Measurements from ENCODE around the gene ITGAD.

ITGAD gene

DNA sequence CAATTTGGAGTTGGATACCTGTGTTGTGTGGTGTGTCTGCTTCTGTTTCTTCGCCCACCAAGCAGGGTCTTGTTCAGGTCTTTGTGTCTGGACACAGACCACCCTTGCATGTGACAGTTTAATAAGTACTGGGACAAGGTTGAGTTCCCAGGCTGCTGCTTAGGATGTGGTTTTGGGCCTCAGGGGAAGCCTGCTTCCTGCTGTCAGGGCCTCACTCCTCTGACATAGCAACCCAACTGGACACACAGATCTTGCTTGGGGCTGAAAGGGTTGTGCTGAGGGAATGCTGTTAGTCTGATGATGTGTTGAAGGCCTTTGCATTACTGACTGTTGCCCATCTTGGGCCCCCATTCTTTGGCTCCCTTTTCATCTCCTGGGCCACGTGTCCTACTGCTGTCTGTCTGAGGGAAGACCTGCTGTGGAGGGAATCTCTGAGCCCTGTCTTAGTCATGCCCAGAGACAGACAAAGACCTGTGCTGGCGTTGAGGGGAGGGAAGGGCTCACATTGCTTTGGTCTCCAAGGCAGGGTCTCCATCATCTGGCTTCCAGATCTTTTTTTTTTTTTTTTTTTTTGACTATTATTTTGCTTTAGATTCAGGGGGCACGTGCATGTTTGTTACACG lies 74.1 kb downstream of the ITGAD start:
- Mint-ChIP-seq H3K4me1 (peaks cover 13% of the 10 kb centered on the region), H3K9me3 (no peaks in the 10 kb centered on the region), H3K4me3 (no peak overlapping the region), H3K27me3 (peaks cover 6% of the 10 kb centered on the region), H3K27ac (no peak overlapping the region), H3K36me3 (peaks cover 9% of the 10 kb centered on the region)

DNA sequence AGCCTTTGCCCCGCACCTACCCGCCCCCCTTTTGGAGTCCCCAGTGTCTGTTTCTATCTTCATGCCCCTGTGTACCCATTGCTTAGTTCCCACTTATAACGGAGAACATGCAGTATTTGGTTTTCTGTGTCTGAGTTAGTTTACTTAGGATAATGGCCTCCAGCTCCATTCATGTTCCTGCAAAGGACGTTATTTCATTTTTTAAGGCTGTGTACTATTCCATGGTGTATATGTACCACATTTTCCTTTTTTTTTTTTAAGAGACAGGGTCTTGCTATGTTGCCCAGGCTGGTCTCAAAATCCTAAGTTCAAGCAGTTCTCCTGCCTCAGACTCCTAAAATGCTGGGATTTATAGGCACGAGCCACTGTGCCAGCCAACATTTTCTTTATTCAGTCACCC lies 74.7 kb downstream of the ITGAD start:
- Mint-ChIP-seq H3K27me3 (peaks cover 11% of the 10 kb centered on the region), H3K9me3 (no peaks in the 10 kb centered on the region), H3K4me1 (peaks cover 18% of the 10 kb centered on the region), H3K27ac (no peak overlapping the region), H3K36me3 (peaks cover 9% of the 10 kb centered on the region), H3K4me3 (no peak overlapping the region)

DNA sequence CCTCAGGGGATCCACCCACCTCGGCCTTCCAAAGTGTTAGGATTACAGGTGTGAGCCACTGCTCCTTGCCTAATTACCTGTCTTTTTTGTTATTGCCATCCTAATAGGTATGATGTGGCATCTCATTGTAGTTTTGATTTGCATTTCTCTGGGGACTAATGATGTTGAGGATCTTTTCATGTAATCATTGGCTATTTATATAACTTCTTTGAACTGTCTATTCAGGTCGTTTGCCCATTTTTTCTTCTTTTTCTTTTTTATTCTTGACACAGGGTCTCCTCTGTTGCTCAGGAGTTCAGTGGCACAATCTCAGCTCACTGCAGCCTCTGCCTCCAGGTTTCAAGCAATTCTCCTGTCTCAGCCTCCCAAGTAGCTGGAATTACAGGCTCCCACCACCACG lies 77.5 kb downstream of the ITGAD start:
- H3K27me3 Mint-ChIP-seq = peaks cover 16% of the 10 kb centered on the region
- H3K9me3 Mint-ChIP-seq = no peaks in the 10 kb centered on the region
- peaks cover 18% of the 10 kb centered on the region for H3K4me1 Mint-ChIP-seq
- H3K27ac Mint-ChIP-seq = no peak overlapping the region
- peaks cover 5% of the 10 kb centered on the region for H3K36me3 Mint-ChIP-seq
- no peak overlapping the region for H3K4me3 Mint-ChIP-seq

DNA sequence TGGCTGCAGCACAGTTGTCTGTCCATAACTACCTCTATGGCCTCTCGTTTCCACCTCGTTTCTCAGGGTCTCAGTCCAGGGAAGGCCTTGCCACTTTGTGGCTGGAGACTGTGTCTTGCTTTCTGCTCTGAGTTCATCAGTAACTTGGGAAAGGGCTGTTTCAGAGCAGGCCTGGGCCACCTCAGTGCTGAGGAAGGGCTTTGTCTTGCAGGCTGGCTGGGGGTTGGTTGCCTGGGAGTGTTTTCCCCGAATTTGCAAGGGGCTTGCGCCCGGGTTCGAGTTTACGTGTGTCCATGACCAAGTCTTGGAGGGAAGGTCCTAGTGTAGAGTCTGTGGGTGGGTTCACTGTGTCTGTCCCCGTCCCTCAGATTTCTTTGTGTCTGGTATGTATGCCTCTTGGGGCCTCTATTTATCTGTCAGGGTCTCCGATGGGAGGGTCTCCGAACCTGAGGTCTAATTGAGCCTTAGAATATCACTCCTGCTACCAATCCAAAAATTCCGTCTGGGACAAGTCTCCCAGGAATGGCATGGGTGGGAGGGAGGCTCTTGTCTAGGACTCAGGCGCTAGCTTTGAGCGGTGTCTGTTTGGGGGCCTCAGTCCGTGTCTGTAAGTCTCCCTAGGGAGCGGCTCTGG lies 78.2 kb downstream of the ITGAD start:
- Mint-ChIP-seq H3K27ac (peak overlapping the region; percentile 35), H3K4me3 (peak overlapping the region; percentile 52), H3K9me3 (no peaks in the 10 kb centered on the region), H3K36me3 (peaks cover 5% of the 10 kb centered on the region), H3K27me3 (peaks cover 16% of the 10 kb centered on the region), H3K4me1 (peaks cover 22% of the 10 kb centered on the region)

DNA sequence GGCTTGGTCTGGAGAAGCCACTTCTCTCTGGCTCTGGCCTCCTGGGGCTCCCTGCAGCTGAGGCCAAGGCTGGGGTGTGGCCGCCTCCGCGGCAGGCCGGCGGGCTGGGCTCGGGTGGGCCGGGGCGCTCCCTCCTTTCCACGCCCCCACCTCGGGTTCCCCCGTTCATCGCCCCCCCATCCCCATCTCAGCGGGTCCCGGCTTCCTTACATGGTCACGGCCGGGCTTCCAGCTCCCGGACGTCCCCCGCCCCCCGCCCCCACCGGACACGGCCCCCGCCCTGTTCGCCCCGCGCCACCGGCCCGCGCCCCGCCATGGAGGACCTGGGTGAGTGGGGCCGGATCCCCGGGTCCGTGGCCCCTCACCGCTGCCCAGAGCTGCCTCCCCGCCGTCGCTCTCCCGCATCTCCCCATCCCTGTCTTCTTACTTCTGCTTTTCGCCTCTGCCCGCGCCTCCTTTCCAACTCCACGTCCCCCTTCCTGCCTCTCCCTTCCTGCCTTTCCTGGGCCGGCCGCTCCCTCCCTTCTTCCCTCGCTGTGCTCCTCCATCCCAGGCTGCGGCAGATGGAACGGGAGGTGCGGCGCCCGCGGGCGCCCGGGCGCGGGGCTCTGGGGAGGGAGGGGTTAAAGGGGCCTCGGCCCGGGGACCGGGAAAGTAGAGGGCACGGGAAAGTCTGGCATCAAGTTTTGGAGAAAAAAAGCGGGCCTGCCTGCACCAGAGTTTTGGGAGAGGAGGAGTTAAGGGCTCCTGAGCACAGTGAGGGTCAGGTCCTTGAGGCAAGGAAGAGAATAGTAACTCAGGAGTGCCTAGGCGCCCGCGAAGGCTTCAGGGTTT lies 79.0 kb downstream of the ITGAD start, which contains the start of gene TGFB1I1:
Gene TGFB1I1 (plus strand): TSS at position 278 of the 834 bp plus-strand sequence. CDS start 37 bp downstream, at position 315.
- Mint-ChIP-seq H3K27me3 (peaks cover 16% of the 10 kb centered on the region), H3K36me3 (peaks cover under 1% of the 10 kb centered on the region), H3K9me3 (no peaks in the 10 kb centered on the region), H3K4me1 (peaks cover 19% of the 10 kb centered on the region), H3K4me3 (peak within 1 kb of the TSS; percentile 52), H3K27ac (peak within 1 kb of the TSS; percentile 35)

DNA sequence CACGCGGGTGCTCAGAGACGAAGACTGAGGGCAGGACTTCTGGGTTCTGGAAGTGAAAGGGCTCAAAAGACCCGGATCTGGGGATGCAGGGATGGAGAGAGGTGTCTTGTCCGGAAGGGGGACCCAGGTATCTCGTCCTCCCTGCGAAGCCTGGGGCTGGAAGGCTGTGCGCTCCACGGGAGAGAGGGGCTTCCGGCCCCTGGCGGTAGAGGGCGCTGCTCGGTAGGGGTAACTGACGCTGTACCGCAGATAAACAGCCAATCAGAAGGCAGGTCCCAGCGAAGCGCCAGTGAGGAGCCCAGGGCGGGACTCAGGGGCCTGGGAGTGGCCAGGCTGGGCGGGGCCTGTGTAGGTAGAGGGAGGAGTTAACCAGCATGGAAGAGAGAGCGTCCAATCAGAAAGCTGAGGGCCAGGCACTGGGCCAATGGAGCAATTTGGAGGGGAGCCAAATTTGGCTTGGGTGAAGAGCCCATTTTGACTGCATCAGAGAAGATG lies 79.6 kb downstream of the ITGAD start:
- Mint-ChIP-seq H3K27me3 (peaks cover 16% of the 10 kb centered on the region), H3K36me3 (no peaks in the 10 kb centered on the region), H3K27ac (no peak overlapping the region), H3K9me3 (no peaks in the 10 kb centered on the region), H3K4me3 (peak overlapping the region; percentile 16), H3K4me1 (peaks cover 15% of the 10 kb centered on the region)

DNA sequence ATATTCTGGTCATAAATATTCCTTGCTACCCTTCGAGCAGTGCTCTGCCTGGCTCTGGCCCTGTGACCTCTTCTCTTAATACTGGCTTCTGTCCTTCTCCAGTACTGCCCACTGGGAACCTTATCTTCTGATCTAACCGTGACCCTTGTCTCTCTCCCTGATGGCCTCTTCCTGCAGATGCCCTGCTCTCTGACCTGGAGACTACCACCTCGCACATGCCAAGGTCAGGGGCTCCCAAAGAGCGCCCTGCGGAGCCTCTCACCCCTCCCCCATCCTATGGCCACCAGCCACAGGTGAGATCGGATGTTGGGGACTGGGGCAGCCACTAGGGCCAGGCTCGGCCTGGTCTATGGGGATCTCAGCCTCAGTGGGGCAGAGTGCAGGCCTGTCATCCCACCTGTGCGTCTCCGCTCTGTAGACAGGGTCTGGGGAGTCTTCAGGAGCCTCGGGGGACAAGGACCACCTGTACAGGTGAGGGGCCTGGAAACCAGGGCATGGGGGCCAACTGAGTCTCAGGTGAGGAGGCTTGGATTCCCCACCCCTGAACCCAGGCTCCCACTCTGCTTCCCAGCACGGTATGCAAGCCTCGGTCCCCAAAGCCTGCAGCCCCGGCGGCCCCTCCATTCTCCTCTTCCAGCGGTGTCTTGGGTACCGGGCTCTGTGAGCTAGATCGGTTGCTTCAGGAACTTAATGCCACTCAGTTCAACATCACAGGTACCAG lies 80.3 kb downstream of the ITGAD start:
- H3K4me3 Mint-ChIP-seq = no peak overlapping the region
- peaks cover 20% of the 10 kb centered on the region for H3K4me1 Mint-ChIP-seq
- no peaks in the 10 kb centered on the region for H3K9me3 Mint-ChIP-seq
- H3K27me3 Mint-ChIP-seq = peaks cover 16% of the 10 kb centered on the region
- H3K27ac Mint-ChIP-seq = no peak overlapping the region
- H3K36me3 Mint-ChIP-seq = no peaks in the 10 kb centered on the region

DNA sequence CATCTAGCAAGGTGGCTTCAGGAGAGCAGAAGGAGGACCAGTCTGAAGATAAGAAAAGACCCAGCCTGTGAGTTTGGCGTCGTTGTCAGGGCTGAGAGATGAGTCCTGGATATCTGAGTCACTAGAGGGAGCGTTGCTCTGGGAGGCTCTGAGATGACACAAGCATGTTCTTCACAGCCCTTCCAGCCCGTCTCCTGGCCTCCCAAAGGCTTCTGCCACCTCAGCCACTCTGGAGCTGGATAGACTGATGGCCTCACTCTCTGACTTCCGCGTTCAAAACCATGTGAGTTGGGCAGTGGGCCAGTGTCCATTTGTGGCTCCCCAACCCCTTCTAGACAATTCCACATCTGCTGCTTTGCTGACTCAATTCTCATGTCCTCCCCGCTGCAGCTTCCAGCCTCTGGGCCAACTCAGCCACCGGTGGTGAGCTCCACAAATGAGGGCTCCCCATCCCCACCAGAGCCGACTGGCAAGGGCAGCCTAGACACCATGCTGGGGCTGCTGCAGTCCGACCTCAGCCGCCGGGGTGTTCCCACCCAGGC lies 81.1 kb downstream of the ITGAD start:
- Mint-ChIP-seq H3K4me1 (peaks cover 20% of the 10 kb centered on the region), H3K27me3 (peaks cover 16% of the 10 kb centered on the region), H3K36me3 (no peaks in the 10 kb centered on the region), H3K27ac (no peak overlapping the region), H3K9me3 (no peaks in the 10 kb centered on the region), H3K4me3 (no peak overlapping the region)

DNA sequence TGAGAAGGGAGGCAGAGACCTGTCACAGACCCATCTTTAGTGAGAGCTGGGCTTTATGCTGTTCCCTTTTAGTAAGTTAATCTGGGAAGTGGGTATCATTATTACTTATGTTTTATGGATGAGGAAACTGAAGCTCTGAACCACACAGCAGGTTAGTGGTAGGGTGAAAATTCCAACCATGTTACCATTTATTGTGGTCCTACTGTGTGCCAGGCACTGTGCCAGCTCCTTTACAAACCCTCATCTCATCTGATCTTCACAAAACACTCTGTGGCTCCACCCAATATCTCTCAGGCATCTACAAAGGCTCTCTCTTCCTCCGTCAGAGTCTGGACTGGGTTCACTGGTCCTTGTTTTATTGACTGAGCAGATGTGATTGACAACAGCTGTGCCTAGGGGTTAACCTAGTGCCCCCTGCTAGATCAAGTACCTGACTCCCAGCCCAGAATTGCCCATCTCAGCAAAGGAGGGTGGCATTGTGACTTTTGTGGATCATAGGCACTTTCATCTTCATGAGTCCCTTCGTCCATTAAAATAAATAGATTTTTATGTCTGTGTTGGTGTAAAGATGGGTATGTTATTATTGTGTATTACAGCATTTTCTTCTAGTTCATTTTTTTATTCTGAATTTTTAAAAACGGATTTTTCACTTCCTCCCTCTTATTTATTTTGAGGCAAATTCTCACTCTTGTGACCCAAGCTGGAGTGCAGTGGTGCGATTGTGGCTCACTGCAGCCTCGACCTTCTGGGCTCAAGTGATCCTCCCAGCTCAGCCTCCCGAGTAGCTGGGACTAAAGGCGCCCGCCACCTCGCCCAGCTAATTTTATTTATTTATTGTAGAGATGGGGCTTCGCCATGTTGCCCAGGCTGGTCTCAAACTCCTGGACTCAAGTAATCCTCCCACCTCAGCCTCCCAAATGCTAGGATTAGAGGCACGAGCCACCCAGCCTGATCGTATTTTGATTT lies 81.9 kb downstream of the ITGAD start:
- no peak overlapping the region for H3K27ac Mint-ChIP-seq
- peaks cover 16% of the 10 kb centered on the region for H3K27me3 Mint-ChIP-seq

DNA sequence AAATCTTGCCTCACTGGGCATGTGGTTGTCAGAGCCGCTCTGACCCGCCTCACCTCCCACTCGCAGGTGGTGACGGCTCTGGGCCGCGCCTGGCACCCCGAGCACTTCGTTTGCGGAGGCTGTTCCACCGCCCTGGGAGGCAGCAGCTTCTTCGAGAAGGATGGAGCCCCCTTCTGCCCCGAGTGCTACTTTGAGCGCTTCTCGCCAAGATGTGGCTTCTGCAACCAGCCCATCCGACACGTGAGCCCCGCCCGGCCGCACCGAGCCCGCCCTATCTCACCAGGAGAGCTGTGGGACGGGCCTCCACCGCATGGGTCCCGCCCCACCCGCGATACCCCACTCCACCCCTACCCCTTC lies 82.8 kb downstream of the ITGAD start:
- peak overlapping the region; percentile 77 for H3K4me3 Mint-ChIP-seq
- H3K36me3 Mint-ChIP-seq = no peaks in the 10 kb centered on the region
- H3K4me1 Mint-ChIP-seq = peaks cover 20% of the 10 kb centered on the region
- H3K9me3 Mint-ChIP-seq = no peaks in the 10 kb centered on the region
- H3K27ac Mint-ChIP-seq = no peak overlapping the region
- H3K27me3 Mint-ChIP-seq = peaks cover 16% of the 10 kb centered on the region

More for the DNA sequence above, 81.9 kb downstream of the ITGAD start:
- Mint-ChIP-seq H3K4me3 (no peak overlapping the region), H3K4me1 (peaks cover 20% of the 10 kb centered on the region), H3K36me3 (no peaks in the 10 kb centered on the region), H3K9me3 (no peaks in the 10 kb centered on the region)

All from activated naive CD4-positive, alpha-beta T cell treated with anti-CD3 and anti-CD28 coated beads, Interleukin-2, amount 50 U/mL, for 24 hours (primary cell).